Measurements from ENCODE around the gene PILRB.
"Not testable (repeated sequence)": the region's sequence is repeated elsewhere in the genome, so short reads cannot be mapped to it uniquely, and the experiment has no call there.

GRCh38 chr7:100324194-100324593 lies 33.7 kb upstream of the PILRB start:
- not testable (repeated sequence) for TF ChIP-seq POLR2A (IDR thresholded peaks at IDR 0.05; ENCODE audit: low read depth, low read length); POLR2AphosphoS5 (IDR thresholded peaks at IDR 0.05; ENCODE audit: low read depth, low read length); TAF1 (IDR thresholded peaks at IDR 0.05; ENCODE audit: borderline replicate concordance, low read depth, low read length)

All from GM12892 (cell line).